Breast epithelium (tissue), 3 donors: ENCODE measurements around the gene HBS1L.

Source experiments
- POLR2A ChIP-seq: fragments of 450-650 bp; IDR thresholded peaks from one replicate; pipeline ENCODE4 v1.6.1; 2016; ENCODE audit warnings: antibody characterized with exemption, mild to moderate bottlenecking, moderate library complexity
- POLR2AphosphoS5 ChIP-seq, 3 donors: sonication (generic); formaldehyde crosslinking; IDR thresholded peaks; one replicate each; pipeline ENCODE4 v1.6.1; 2017; ENCODE audit warnings: antibody characterized with exemption in 3 of 3
- TF ChIP-seq, protein P1 (sequence below), 3 donors: fragments of 450-650 bp; IDR thresholded peaks; one replicate each; pipeline ENCODE4 v1.5.1; 2016 to 2017; ENCODE audit warnings: antibody characterized with exemption in 3 of 3, mild to moderate bottlenecking in 3 of 3, moderate library complexity in 3 of 3

DNA sequence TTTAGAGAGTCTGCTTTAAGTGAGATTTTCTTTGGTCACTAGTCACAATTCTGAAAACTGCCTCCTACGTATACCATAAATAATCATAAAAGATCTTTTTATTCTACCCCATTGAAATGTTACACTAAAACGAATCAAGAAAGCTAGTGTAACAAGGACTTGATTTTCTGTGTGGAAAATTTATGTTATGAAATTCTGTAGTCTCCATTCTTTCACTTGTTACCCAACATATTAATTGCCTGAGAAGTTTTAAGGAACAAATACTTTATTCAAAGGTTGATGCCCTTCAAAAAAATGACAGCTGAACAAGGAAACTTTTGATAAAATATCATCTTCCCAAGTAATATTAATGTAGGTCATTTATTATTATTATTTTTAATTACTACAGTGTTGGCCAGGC lies 13.3 kb upstream of the HBS1L start:
- TF ChIP-seq, protein P1, sequence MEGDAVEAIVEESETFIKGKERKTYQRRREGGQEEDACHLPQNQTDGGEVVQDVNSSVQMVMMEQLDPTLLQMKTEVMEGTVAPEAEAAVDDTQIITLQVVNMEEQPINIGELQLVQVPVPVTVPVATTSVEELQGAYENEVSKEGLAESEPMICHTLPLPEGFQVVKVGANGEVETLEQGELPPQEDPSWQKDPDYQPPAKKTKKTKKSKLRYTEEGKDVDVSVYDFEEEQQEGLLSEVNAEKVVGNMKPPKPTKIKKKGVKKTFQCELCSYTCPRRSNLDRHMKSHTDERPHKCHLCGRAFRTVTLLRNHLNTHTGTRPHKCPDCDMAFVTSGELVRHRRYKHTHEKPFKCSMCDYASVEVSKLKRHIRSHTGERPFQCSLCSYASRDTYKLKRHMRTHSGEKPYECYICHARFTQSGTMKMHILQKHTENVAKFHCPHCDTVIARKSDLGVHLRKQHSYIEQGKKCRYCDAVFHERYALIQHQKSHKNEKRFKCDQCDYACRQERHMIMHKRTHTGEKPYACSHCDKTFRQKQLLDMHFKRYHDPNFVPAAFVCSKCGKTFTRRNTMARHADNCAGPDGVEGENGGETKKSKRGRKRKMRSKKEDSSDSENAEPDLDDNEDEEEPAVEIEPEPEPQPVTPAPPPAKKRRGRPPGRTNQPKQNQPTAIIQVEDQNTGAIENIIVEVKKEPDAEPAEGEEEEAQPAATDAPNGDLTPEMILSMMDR (IDR thresholded peaks at IDR 0.05) = no peak
- TF ChIP-seq POLR2A = no peak
- no peak for TF ChIP-seq POLR2AphosphoS5 (IDR thresholded peaks at IDR 0.05)
